Measurements from ENCODE around the gene SPATA31D1.
A peak's percentile ranks its signal among the peaks of the same experiment; 100 is the strongest.

SPATA31D1 gene

GRCh38 chr9:82031538-82032280, 43.1 kb downstream of the SPATA31D1 start:
- in situ Hi-C loops (cut with HindIII; ENCODE audit: low pct_unique_long_range_greater_than_20kb, low sequenced_read_pairs): no loop called here
- DNase-seq (ENCODE audit: low read depth in 1 of 2, low spot score in 1 of 2): peak in 1 of 2 experiments; percentile 8
- no peak for TF ChIP-seq JUND (IDR thresholded peaks at IDR 0.05; ENCODE audit: low read depth)

GRCh38 chr9:82034956-82035731, 46.6 kb downstream of the SPATA31D1 start:
- DNase-seq (ENCODE audit: low read depth in 1 of 2, low spot score in 1 of 2): no peak
- in situ Hi-C loops (cut with HindIII; ENCODE audit: low pct_unique_long_range_greater_than_20kb, low sequenced_read_pairs): no loop called here
- no peak for TF ChIP-seq JUND (IDR thresholded peaks at IDR 0.05; ENCODE audit: low read depth)

- TF ChIP-seq JUND (IDR thresholded peaks at IDR 0.05; ENCODE audit: low read depth): no peak
- in situ Hi-C loops (cut with HindIII; ENCODE audit: low pct_unique_long_range_greater_than_20kb, low sequenced_read_pairs): no loop called here
- no peak for DNase-seq (ENCODE audit: low read depth in 1 of 2, low spot score in 1 of 2)
Observed at GRCh38 chr9:82036086-82036485, 47.5 kb downstream of the SPATA31D1 start.

GRCh38 chr9:82037126-82037525, 48.6 kb downstream of the SPATA31D1 start:
- in situ Hi-C loops (cut with HindIII; ENCODE audit: low pct_unique_long_range_greater_than_20kb, low sequenced_read_pairs): no loop called here
- no peak for TF ChIP-seq JUND (IDR thresholded peaks at IDR 0.05; ENCODE audit: low read depth)
- DNase-seq (ENCODE audit: low read depth in 1 of 2, low spot score in 1 of 2): no peak

GRCh38 chr9:82038897-82039296, 50.3 kb downstream of the SPATA31D1 start:
- DNase-seq (ENCODE audit: low read depth in 1 of 2, low spot score in 1 of 2): no peak
- in situ Hi-C loops (cut with HindIII; ENCODE audit: low pct_unique_long_range_greater_than_20kb, low sequenced_read_pairs): no loop called here
- no peak for TF ChIP-seq JUND (IDR thresholded peaks at IDR 0.05; ENCODE audit: low read depth)

Measured in T47D (cell line).